GM19099 (cell line): ENCODE measurements around the gene RAD23B.

ENCODE experiments used
- POLR2A ChIP-seq: IDR thresholded peaks from 3 replicates; pipeline ENCODE4 v1.6.1; 2011; ENCODE audit warnings: low read depth; ENCODE audit not compliant: insufficient read length; ENCODE audit errors: extremely low read depth

Gene RAD23B

GRCh38 chr9:107335331-107335730, 52.3 kb downstream of the RAD23B start:
- TF ChIP-seq POLR2A = no peak

- no peak for TF ChIP-seq POLR2A
Measured at GRCh38 chr9:107336718-107337360, 53.8 kb downstream of the RAD23B start.

- no peak for TF ChIP-seq POLR2A
Measured at GRCh38 chr9:107337676-107338590, 54.9 kb downstream of the RAD23B start.

GRCh38 chr9:107338911-107339659, 56.0 kb downstream of the RAD23B start:
- TF ChIP-seq POLR2A = no peak

GRCh38 chr9:107340920-107341632, 58.0 kb downstream of the RAD23B start:
- TF ChIP-seq POLR2A = no peak

- TF ChIP-seq POLR2A = no peak
Measured at GRCh38 chr9:107342476-107343161, 59.5 kb downstream of the RAD23B start.

GRCh38 chr9:107345327-107345726, 62.2 kb downstream of the RAD23B start:
- TF ChIP-seq POLR2A = no peak

- TF ChIP-seq POLR2A = no peak
Measured at GRCh38 chr9:107348836-107349235, 65.8 kb downstream of the RAD23B start.

GRCh38 chr9:107350443-107350842, 67.4 kb downstream of the RAD23B start:
- no peak for TF ChIP-seq POLR2A

GRCh38 chr9:107351382-107352045, 68.4 kb downstream of the RAD23B start:
- TF ChIP-seq POLR2A = no peak

GRCh38 chr9:107355394-107355793, 72.3 kb downstream of the RAD23B start:
- TF ChIP-seq POLR2A = no peak

GRCh38 chr9:107358986-107359385, 75.9 kb downstream of the RAD23B start:
- TF ChIP-seq POLR2A = no peak

GRCh38 chr9:107360098-107360497, 77.0 kb downstream of the RAD23B start:
- TF ChIP-seq POLR2A = no peak

GRCh38 chr9:107361816-107362215, 78.7 kb downstream of the RAD23B start:
- no peak for TF ChIP-seq POLR2A
